ENCODE measurements around the gene HOOK2. TPM values are rescaled to one million over a fixed set of nuclear protein-coding genes. Genes with fewer than 3 reads are reported as not detected.
"Not testable (repeated sequence)": the region's sequence is repeated elsewhere in the genome, so short reads cannot be mapped to it uniquely, and the experiment has no call there.

The HOOK2 gene
- total RNA-seq, 4 donors from 2014 or later, result 193 to 379 (median 285) TPM

DNA sequence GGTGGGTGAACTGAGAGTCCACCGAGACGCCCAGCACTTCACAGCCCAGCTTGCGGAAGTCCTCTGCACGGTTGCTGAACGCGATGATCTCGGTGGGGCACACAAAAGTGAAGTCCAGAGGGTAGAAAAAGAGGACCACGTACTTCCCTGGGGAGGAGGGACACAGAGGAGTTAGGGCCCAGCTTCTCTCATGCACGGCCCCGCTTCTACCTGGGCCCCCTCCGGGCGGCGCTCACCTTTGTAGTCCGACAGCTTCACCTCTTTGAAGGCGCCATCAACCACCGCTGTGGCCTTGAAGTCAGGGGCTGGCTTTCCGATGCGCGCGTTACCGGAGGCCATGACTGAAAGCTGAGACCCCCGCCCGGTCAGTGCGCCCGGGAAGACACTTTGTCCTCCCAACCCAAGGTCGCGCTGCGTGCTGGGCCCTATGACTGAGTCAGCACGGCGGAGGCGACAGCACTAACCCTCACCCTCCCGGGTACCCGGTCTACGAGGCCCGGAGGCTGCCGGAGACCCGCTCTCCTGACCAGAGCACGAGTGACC is 25.6 kb upstream of the HOOK2 start:
- Histone ChIP-seq H3K36me3 (peaks cover 0 to 21% (median 0%) of the 10 kb centered on the region in 3 donors), H3K4me1 (peaks cover 3 to 23% (median 14%) of the 10 kb centered on the region in 4 donors), H3K4me3 (peak overlapping the region; percentile 69 to 86 (median 80)), H3K27ac (peak overlapping the region; percentile 64 to 78 (median 74)), H3K9me3 (no peaks in the 10 kb centered on the region), H3K27me3 (no peaks in the 10 kb centered on the region)
- TF ChIP-seq, protein P1, sequence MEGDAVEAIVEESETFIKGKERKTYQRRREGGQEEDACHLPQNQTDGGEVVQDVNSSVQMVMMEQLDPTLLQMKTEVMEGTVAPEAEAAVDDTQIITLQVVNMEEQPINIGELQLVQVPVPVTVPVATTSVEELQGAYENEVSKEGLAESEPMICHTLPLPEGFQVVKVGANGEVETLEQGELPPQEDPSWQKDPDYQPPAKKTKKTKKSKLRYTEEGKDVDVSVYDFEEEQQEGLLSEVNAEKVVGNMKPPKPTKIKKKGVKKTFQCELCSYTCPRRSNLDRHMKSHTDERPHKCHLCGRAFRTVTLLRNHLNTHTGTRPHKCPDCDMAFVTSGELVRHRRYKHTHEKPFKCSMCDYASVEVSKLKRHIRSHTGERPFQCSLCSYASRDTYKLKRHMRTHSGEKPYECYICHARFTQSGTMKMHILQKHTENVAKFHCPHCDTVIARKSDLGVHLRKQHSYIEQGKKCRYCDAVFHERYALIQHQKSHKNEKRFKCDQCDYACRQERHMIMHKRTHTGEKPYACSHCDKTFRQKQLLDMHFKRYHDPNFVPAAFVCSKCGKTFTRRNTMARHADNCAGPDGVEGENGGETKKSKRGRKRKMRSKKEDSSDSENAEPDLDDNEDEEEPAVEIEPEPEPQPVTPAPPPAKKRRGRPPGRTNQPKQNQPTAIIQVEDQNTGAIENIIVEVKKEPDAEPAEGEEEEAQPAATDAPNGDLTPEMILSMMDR (IDR thresholded peaks at IDR 0.05), result no peak
- no peak for TF ChIP-seq POLR2A (IDR thresholded peaks at IDR 0.05)
- DNase-seq, result peak in 2 of 3 donors; percentile 67 to 68

DNA sequence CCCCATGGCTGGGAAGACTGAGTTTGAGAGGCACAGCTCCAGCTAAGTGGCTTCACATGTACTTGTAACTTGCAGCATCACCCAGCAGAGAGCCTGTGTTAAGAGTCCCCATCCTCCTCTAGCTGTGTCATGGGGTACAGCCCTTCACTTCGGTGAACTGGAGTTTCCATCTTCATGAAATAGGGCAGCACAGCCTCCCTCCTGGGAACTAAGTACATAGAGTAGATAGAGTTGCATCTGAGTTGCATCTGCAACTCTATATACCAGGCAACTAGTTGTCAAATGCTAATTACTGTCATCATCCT is 25.1 kb upstream of the HOOK2 start:
- Histone ChIP-seq H3K27ac (peak overlapping the region; percentile 64 to 78 (median 74)), H3K4me3 (peak overlapping the region in 2 of 4 donors; percentile 83 to 86), H3K9me3 (no peaks in the 10 kb centered on the region), H3K4me1 (peaks cover 9 to 29% (median 16%) of the 10 kb centered on the region in 4 donors), H3K36me3 (peaks cover 0 to 21% (median 0%) of the 10 kb centered on the region in 3 donors), H3K27me3 (no peaks in the 10 kb centered on the region)
- no peak for TF ChIP-seq POLR2A (IDR thresholded peaks at IDR 0.05)
- TF ChIP-seq, protein P1 (IDR thresholded peaks at IDR 0.05), result no peak
- no peak for DNase-seq

GRCh38 chr19:12799742-12800465 is 24.6 kb upstream of the HOOK2 start:
- no peaks in the 10 kb centered on the region for H3K9me3 ChIP-seq
- TF ChIP-seq POLR2A (IDR thresholded peaks at IDR 0.05), result no peak
- TF ChIP-seq, protein P1 (IDR thresholded peaks at IDR 0.05), result no peak
- peak overlapping the region in 2 of 4 donors; percentile 83 to 86 for H3K4me3 ChIP-seq
- no peak overlapping the region for H3K27ac ChIP-seq
- H3K27me3 ChIP-seq, result no peaks in the 10 kb centered on the region
- peaks cover 9 to 34% (median 16%) of the 10 kb centered on the region in 4 donors for H3K4me1 ChIP-seq
- no peak for DNase-seq
- peaks cover 0 to 21% (median 0%) of the 10 kb centered on the region in 3 donors for H3K36me3 ChIP-seq

GRCh38 chr19:12797607-12798006 is 22.3 kb upstream of the HOOK2 start:
- not testable (repeated sequence) for H3K27me3 ChIP-seq, DNase-seq, H3K27ac ChIP-seq, H3K9me3 ChIP-seq, H3K4me3 ChIP-seq
- peaks cover 0 to 21% (median 0%) of the 10 kb centered on the region in 3 donors for H3K36me3 ChIP-seq
- H3K4me1 ChIP-seq, result peaks cover 9 to 43% (median 16%) of the 10 kb centered on the region in 4 donors

DNA sequence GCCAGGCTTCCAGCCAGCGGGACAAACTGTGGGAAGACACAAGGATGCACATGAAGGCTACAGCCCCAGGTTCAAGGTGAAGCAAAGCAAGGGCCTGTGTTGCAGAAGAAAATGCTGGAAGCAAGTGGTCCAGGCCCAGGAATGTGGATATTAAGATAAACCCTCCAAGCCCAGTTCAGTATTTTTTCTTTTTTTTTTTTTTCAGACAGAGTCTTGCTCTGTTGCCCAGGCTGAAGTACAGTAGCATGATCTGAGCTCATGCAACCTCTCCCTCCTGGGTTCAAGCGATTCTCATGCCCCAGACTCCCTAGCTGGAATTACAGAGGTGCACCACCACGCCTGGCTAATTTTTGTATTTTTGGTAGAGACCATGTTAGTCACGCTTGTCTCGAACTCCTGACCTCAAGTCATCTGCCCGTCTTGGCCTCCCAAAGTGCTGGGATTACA is 21.8 kb upstream of the HOOK2 start:
- DNase-seq, result no peak
- Histone ChIP-seq H3K4me1 (peaks cover 9 to 39% (median 14%) of the 10 kb centered on the region in 4 donors), H3K4me3 (no peak overlapping the region), H3K9me3 (no peaks in the 10 kb centered on the region), H3K27me3 (no peaks in the 10 kb centered on the region), H3K36me3 (peaks cover 0 to 21% (median 0%) of the 10 kb centered on the region in 3 donors), H3K27ac (peak overlapping the region in 2 of 4 donors; percentile 83 to 95)
- TF ChIP-seq, protein P1 (IDR thresholded peaks at IDR 0.05), result no peak
- no peak for TF ChIP-seq POLR2A (IDR thresholded peaks at IDR 0.05)

Data from Peyer's patch (tissue), 4 donors.